Panc1 (cell line): ENCODE data around the gene GATA5. TPM values are rescaled to one million over a fixed set of nuclear protein-coding genes. Genes with fewer than 3 reads are reported as not detected.

Source experiments
- ATAC-seq: fragments of 200-7000 bp; cut with Tn5 transposase; 2 replicates; pipeline ENCODE4 v1.9.1; 2020; ENCODE audit warnings: mild to moderate bottlenecking, moderate library complexity
- BruUV-seq: library from RNA; stranded (reverse); fragments of 400-500 nt; replicated peaks from 2 replicates; lab custom pipeline; 2021; lab: Mats Ljungman, UMichigan
- CTCF ChIA-PET: fragments of 300-600 bp; sonication (Branson Sonifier 250); formaldehyde crosslinking; loops from one replicate; lab custom pipeline; 2022; ENCODE audit warnings: antibody characterized with exemption; lab: Charles Lee
- POLR2A ChIA-PET: fragments of 300-600 bp; sonication (Branson Sonifier 250); formaldehyde crosslinking; loops from one replicate; lab custom pipeline; 2022; ENCODE audit warnings: antibody characterized with exemption; lab: Charles Lee
- DNase-seq: peaks from one replicate; pipeline ENCODE4 v3.0.0-alpha.2; 2010; ENCODE audit warnings: low read depth, low spot score
- H3K27ac ChIP-seq: 2 replicates; pipeline ENCODE4 v1.5.1; 2011; ENCODE audit warnings: mild to moderate bottlenecking, low read length, inconsistent platforms
- H3K27me3 ChIP-seq: fragments of 200-500 bp; sonication (Bioruptor generic); 2 replicates; pipeline ENCODE4 v1.6.0; 2014; ENCODE audit warnings: low read length, inconsistent platforms; ENCODE audit not compliant: control insufficient read depth, insufficient read depth
- H3K36me3 ChIP-seq: fragments of 200-500 bp; sonication (Bioruptor generic); 2 replicates; pipeline ENCODE4 v1.5.1; 2014; ENCODE audit warnings: inconsistent platforms, mild to moderate bottlenecking, low read length, moderate library complexity; ENCODE audit not compliant: control insufficient read depth, insufficient read depth
- H3K4me1 ChIP-seq: 2 replicates; pipeline ENCODE4 v1.5.1; 2011; ENCODE audit warnings: inconsistent platforms, mild to moderate bottlenecking, low read length, moderate library complexity; ENCODE audit not compliant: control insufficient read depth, insufficient read depth
- H3K4me3 ChIP-seq, 2 experiments: 2 replicates each; pipeline ENCODE4 v1.5.1; 2011 to 2012; ENCODE audit warnings: low read depth in 2 of 2, low read length in 2 of 2, mild to moderate bottlenecking in 2 of 2, inconsistent platforms in 1 of 2, moderate library complexity in 1 of 2
- H3K9me3 ChIP-seq: fragments of 200-500 bp; sonication (Bioruptor generic); 2 replicates; pipeline ENCODE4 v1.5.1; 2014; ENCODE audit warnings: low read depth, mild to moderate bottlenecking, inconsistent platforms, low read length, moderate library complexity; ENCODE audit not compliant: control insufficient read depth, insufficient read depth
- CTCF ChIP-seq: fragments of 450-650 bp; IDR thresholded peaks from 2 replicates; pipeline ENCODE4 v1.5.1; 2017; ENCODE audit warnings: mild to moderate bottlenecking
- POLR2AphosphoS5 ChIP-seq: IDR thresholded peaks from 2 replicates; pipeline ENCODE4 v1.6.1; 2012; ENCODE audit warnings: mild to moderate bottlenecking, low read depth, low read length, moderate library complexity
- REST ChIP-seq, 2 experiments: IDR thresholded peaks; 2 replicates each; pipeline ENCODE4 v1.6.1; 2011 to 2012; ENCODE audit warnings: low read depth in 2 of 2, control low read depth in 1 of 2, low read length in 1 of 2, mild to moderate bottlenecking in 1 of 2, moderate library complexity in 1 of 2; ENCODE audit not compliant: insufficient read depth in 1 of 2
- SIN3A ChIP-seq: IDR thresholded peaks from 2 replicates; pipeline ENCODE4 v1.6.1; 2012; ENCODE audit warnings: low read depth, mild to moderate bottlenecking, low read length, moderate library complexity, borderline replicate concordance; ENCODE audit not compliant: insufficient read depth
- TCF7L2 ChIP-seq: IDR thresholded peaks from 2 replicates; pipeline ENCODE4 v1.6.1; 2011; ENCODE audit warnings: mild to moderate bottlenecking, low read depth, low read length, inconsistent platforms
- in situ Hi-C: cut with HindIII; loops from 2 replicates; pipeline ENCODE4 v1.10.0; 2016; ENCODE audit warnings: low sequenced_read_pairs, low pct_unique_long_range_greater_than_20kb
- intact Hi-C: fragments of 100-400 bp; cut with micrococcal nuclease; formaldehyde crosslinking; loops from one replicate; pipeline ENCODE4 v1.10.0; 2022; ENCODE audit not compliant: unreplicated experiment
- total RNA-seq: library from RNA; stranded (reverse); gene quantifications from one replicate; pipeline ENCODE4 v1.2.1, GENCODE V29; 2021; ENCODE audit not compliant: unreplicated experiment

Gene GATA5
- total RNA-seq, 1 experiment from 2014 or later, result 53.2 TPM

- H3K27ac ChIP-seq, result no peak overlapping the region
- H3K9me3 ChIP-seq, result no peaks in the 10 kb centered on the region
- H3K4me1 ChIP-seq, result peaks cover 2% of the 10 kb centered on the region; the same call in 1 of the 2 replicates
- H3K4me3 ChIP-seq, result no peak overlapping the region
- DNase-seq (no peak), ATAC-seq (peak; percentile 12)
- intact Hi-C loops, result no loop called here
- no peaks in the 10 kb centered on the region for H3K36me3 ChIP-seq
- in situ Hi-C loops, result no loop called here
- TF ChIP-seq REST (IDR thresholded peaks at IDR 0.05; ENCODE audit: insufficient read depth in 1 of 2, low read depth in 2 of 2, low read length in 1 of 2), result no peak
- TF ChIP-seq POLR2AphosphoS5, result no peak
- no peak for TF ChIP-seq SIN3A
- TF ChIP-seq TCF7L2, result no peak
- TF ChIP-seq CTCF, result no peak
- H3K27me3 ChIP-seq, result no peaks in the 10 kb centered on the region
- BruUV-seq, result no TSS peak
- CTCF ChIA-PET, result no interaction called here
- POLR2A ChIA-PET, result no interaction called here
These were observed 23.2 kb downstream of the GATA5 start for GRCh38 chr20:62452475-62453095.

- H3K27ac ChIP-seq, result no peak overlapping the region
- H3K4me3 ChIP-seq, result no peak overlapping the region
- in situ Hi-C loops (no loop called here), intact Hi-C loops (no loop called here)
- H3K36me3 ChIP-seq, result no peaks in the 10 kb centered on the region
- no peaks in the 10 kb centered on the region for H3K9me3 ChIP-seq
- ChIA-PET POLR2A (no interaction called here), CTCF (no interaction called here)
- no TSS peak for BruUV-seq
- TF ChIP-seq REST (IDR thresholded peaks at IDR 0.05; ENCODE audit: insufficient read depth in 1 of 2, low read depth in 2 of 2, low read length in 1 of 2) (no peak), CTCF (no peak)
- ATAC-seq, result no peak
- no peak for DNase-seq
- no peaks in the 10 kb centered on the region for H3K27me3 ChIP-seq
- peaks cover 2% of the 10 kb centered on the region; the same call in 1 of the 2 replicates for H3K4me1 ChIP-seq
These were observed 23.8 kb downstream of the GATA5 start for GRCh38 chr20:62451970-62452369.
